HCT116 (cell line): Measurements from ENCODE around the gene TATDN2. TPM values are rescaled to one million over a fixed set of nuclear protein-coding genes. Genes with fewer than 3 reads are reported as not detected.

ENCODE experiments used
- ATAC-seq: fragments of 200-7000 bp; cut with Tn5 transposase; 2 replicates; pipeline ENCODE4 v1.9.1; 2020; ENCODE audit warnings: mild to moderate bottlenecking, moderate library complexity
- BruUV-seq: library from RNA; stranded (reverse); fragments of 400-500 nt; replicated peaks from 2 replicates; lab custom pipeline; 2021; lab: Mats Ljungman, UMichigan
- CTCF ChIA-PET: fragments of 300-600 bp; sonication (Branson Sonifier 250); formaldehyde crosslinking; loops from one replicate; lab custom pipeline; 2021; ENCODE audit warnings: antibody characterized with exemption; lab: Charles Lee
- POLR2A ChIA-PET: fragments of 300-600, 350-600 bp; sonication (Branson Sonifier 250); formaldehyde crosslinking; loops from one replicate; lab custom pipeline; 2021; ENCODE audit warnings: antibody characterized with exemption; lab: Charles Lee
- RAD21 ChIA-PET, 2 experiments: fragments of 300-600 bp; sonication (Branson Sonifier 250); formaldehyde crosslinking; loops; one replicate each; lab custom pipeline; 2023; ENCODE audit warnings: low total read pairs in 2 of 2; ENCODE audit not compliant: uncharacterized antibody in 2 of 2, unreplicated experiment in 2 of 2, low non-redundant PET in 1 of 2; lab: Charles Lee
- DNase-seq: peaks from one replicate; pipeline ENCODE4 v3.0.0-alpha.2; 2010; ENCODE audit warnings: low read depth, low spot score
- H2AFZ ChIP-seq: fragments of 200-600 bp; shearing (Covaris generic), sonication (generic); 2 replicates; pipeline ENCODE4 v1.6.1; 2017; ENCODE audit warnings: low read depth, mixed run types, mixed read lengths, antibody characterized with exemption, low read length; ENCODE audit not compliant: poor library complexity, severe bottlenecking
- H3K27ac ChIP-seq: 2 replicates; pipeline ENCODE4 v1.5.1; 2012; ENCODE audit warnings: low read depth, low read length
- H3K27me3 ChIP-seq: fragments of 200-600 bp; sonication (generic); 2 replicates; pipeline ENCODE4 v1.6.1; 2016; ENCODE audit warnings: mixed run types, low read length, mixed read lengths; ENCODE audit not compliant: insufficient read depth
- H3K36me3 ChIP-seq, 2 experiments: fragments of 200-500 bp in 1 of 2; fragments of 200-600 bp in 1 of 2; sonication (Bioruptor generic) in 1 of 2; sonication (generic) in 1 of 2; 2 replicates each; pipeline versions ENCODE4 v1.5.1 to v1.6.1; 2014 to 2016; ENCODE audit warnings: low read length in 2 of 2, inconsistent platforms in 1 of 2, mixed read lengths in 1 of 2, mixed run types in 1 of 2; ENCODE audit not compliant: insufficient read depth in 2 of 2, control insufficient read depth in 1 of 2
- H3K4me1 ChIP-seq, 2 experiments: fragments of 200-600 bp in 1 of 2; sonication (generic) in 1 of 2; 2 replicates each; pipeline versions ENCODE4 v1.5.1 to v1.6.1; 2012 to 2017; ENCODE audit warnings: low read length in 2 of 2, inconsistent platforms in 1 of 2, mild to moderate bottlenecking in 1 of 2, mixed read lengths in 1 of 2, mixed run types in 1 of 2, moderate library complexity in 1 of 2; ENCODE audit not compliant: insufficient read depth in 2 of 2, control insufficient read depth in 1 of 2
- H3K4me2 ChIP-seq: fragments of 200-600 bp; sonication (generic); 2 replicates; pipeline ENCODE4 v1.6.1; 2017; ENCODE audit warnings: mixed run types, low read length, mixed read lengths
- H3K4me3 ChIP-seq, 2 experiments: fragments of 200-600 bp in 1 of 2; sonication (generic) in 1 of 2; replicated peaks in 1 of 2; 2 replicates each; pipeline ENCODE4 v1.5.1; 2011 to 2016; ENCODE audit warnings: low read length in 2 of 2, control low read depth in 1 of 2, low read depth in 1 of 2, mild to moderate bottlenecking in 1 of 2, mixed read lengths in 1 of 2, mixed run types in 1 of 2
- H3K79me2 ChIP-seq: fragments of 200-600 bp; sonication (generic); 2 replicates; pipeline ENCODE4 v1.6.1; 2017; ENCODE audit warnings: mild to moderate bottlenecking, mixed run types, low read length, moderate library complexity, mixed read lengths; ENCODE audit not compliant: insufficient read depth
- H3K9ac ChIP-seq: fragments of 200-600 bp; sonication (generic); 2 replicates; pipeline ENCODE4 v1.6.1; 2016; ENCODE audit warnings: low read length, mixed read lengths
- H3K9me2 ChIP-seq: fragments of 200-600 bp; sonication (generic), shearing (Covaris generic); 2 replicates; pipeline ENCODE4 v1.6.1; 2017; ENCODE audit warnings: mixed run types, mild to moderate bottlenecking, moderate library complexity; ENCODE audit not compliant: insufficient read depth
- H3K9me3 ChIP-seq, 2 experiments: fragments of 200-500 bp in 1 of 2; fragments of 200-600 bp in 1 of 2; sonication (Bioruptor generic) in 1 of 2; sonication (generic) in 1 of 2; 2 replicates each; pipeline ENCODE4 v1.6.1; 2014 to 2017; ENCODE audit warnings: low read length in 2 of 2, mixed read lengths in 2 of 2, inconsistent platforms in 1 of 2, low read depth in 1 of 2, mild to moderate bottlenecking in 1 of 2, mixed run types in 1 of 2, moderate library complexity in 1 of 2; ENCODE audit not compliant: control insufficient read depth in 1 of 2, insufficient read depth in 1 of 2
- H4K20me1 ChIP-seq: fragments of 200-600 bp; sonication (generic), shearing (Covaris generic); 2 replicates; pipeline ENCODE4 v1.6.1; 2017; ENCODE audit warnings: mixed run types, mild to moderate bottlenecking, moderate library complexity; ENCODE audit not compliant: insufficient read depth
- ATF3 ChIP-seq: IDR thresholded peaks from 2 replicates; pipeline ENCODE4 v1.6.1; 2012
- CBX3 ChIP-seq: IDR thresholded peaks from 2 replicates; pipeline ENCODE4 v1.6.1; 2012; ENCODE audit warnings: low read depth
- CEBPB ChIP-seq: IDR thresholded peaks from 2 replicates; pipeline ENCODE4 v1.6.1; 2012; ENCODE audit warnings: low read depth
- CTCF ChIP-seq, 3 experiments: fragments of 200-600 bp in 1 of 3; sonication (generic) in 1 of 3; IDR thresholded peaks in 2 of 3; conservative IDR thresholded peaks in 1 of 3; 2 replicates each; pipeline ENCODE4 v1.5.1; 2012 to 2017; ENCODE audit warnings: low read depth in 2 of 3, low read length in 2 of 3, antibody characterized with exemption in 1 of 3, borderline replicate concordance in 1 of 3, control low read depth in 1 of 3, mild to moderate bottlenecking in 1 of 3, mixed read lengths in 1 of 3, mixed run types in 1 of 3, moderate library complexity in 1 of 3; ENCODE audit not compliant: insufficient read depth in 1 of 3
- EGR1 ChIP-seq: IDR thresholded peaks from 2 replicates; pipeline ENCODE4 v1.6.1; 2012; ENCODE audit warnings: low read depth
- EZH2phosphoT487 ChIP-seq: fragments of 200-600 bp; IDR thresholded peaks from 2 replicates; pipeline ENCODE4 v1.6.1; 2018; ENCODE audit warnings: antibody characterized with exemption, borderline replicate concordance
- FOSL1 ChIP-seq: IDR thresholded peaks from 2 replicates; pipeline ENCODE4 v1.6.1; 2012; ENCODE audit warnings: low read depth
- JUND ChIP-seq: IDR thresholded peaks from 2 replicates; pipeline ENCODE4 v1.6.1; 2012
- MAX ChIP-seq: IDR thresholded peaks from 2 replicates; pipeline ENCODE4 v1.6.1; 2012
- POLR2AphosphoS5 ChIP-seq: IDR thresholded peaks from 2 replicates; pipeline ENCODE4 v1.6.1; 2011; ENCODE audit warnings: mild to moderate bottlenecking, low read depth, low read length, moderate library complexity
- RAD21 ChIP-seq: IDR thresholded peaks from 2 replicates; pipeline ENCODE4 v1.6.1; 2012; ENCODE audit warnings: low read depth, mild to moderate bottlenecking
- SIN3A ChIP-seq: IDR thresholded peaks from 2 replicates; pipeline ENCODE4 v1.6.1; 2012; ENCODE audit warnings: low read depth
- SP1 ChIP-seq: IDR thresholded peaks from 2 replicates; pipeline ENCODE4 v1.6.1; 2012; ENCODE audit warnings: low read depth
- SRF ChIP-seq: IDR thresholded peaks from 2 replicates; pipeline ENCODE4 v1.6.1; 2012; ENCODE audit warnings: low read depth
- TCF7L2 ChIP-seq: IDR thresholded peaks from 2 replicates; pipeline ENCODE4 v1.7.0; 2011; ENCODE audit warnings: borderline replicate concordance, inconsistent platforms; ENCODE audit not compliant: insufficient read depth, insufficient read length; ENCODE audit errors: extremely low read depth
- YY1 ChIP-seq: IDR thresholded peaks from 2 replicates; pipeline ENCODE4 v1.6.1; 2011; ENCODE audit warnings: low read length, low read depth, moderate library complexity, mild to moderate bottlenecking; ENCODE audit not compliant: insufficient replicate concordance; ENCODE audit errors: extremely low read depth
- ZFX ChIP-seq: fragments of 450-650 bp; IDR thresholded peaks from 2 replicates; pipeline ENCODE4 v1.6.1; 2017
- ZNF274 ChIP-seq: fragments of 200-500 bp; sonication (Bioruptor generic); IDR thresholded peaks from 2 replicates; pipeline ENCODE4 v1.6.1; 2014; ENCODE audit warnings: mild to moderate bottlenecking, low read depth, low read length, inconsistent platforms
- intact Hi-C: fragments of 100-400 bp; cut with micrococcal nuclease; formaldehyde crosslinking; loops from 2 replicates; pipeline ENCODE4 v1.10.0; 2022
- total RNA-seq: library from RNA; stranded (reverse); gene quantifications from one replicate; pipeline ENCODE4 v1.2.1, GENCODE V29; 2021; ENCODE audit not compliant: unreplicated experiment

The TATDN2 gene
- total RNA-seq, 1 experiment from 2014 or later: 26.8 TPM

GRCh38 chr3:10217359-10217758 lies 30.9 kb upstream of the TATDN2 start:
- no peaks in the 10 kb centered on the region for H3K27me3 ChIP-seq
- TF ChIP-seq POLR2AphosphoS5 (no peak), ZFX (no peak), CEBPB (no peak), SP1 (no peak), SIN3A (no peak), MAX (no peak), FOSL1 (no peak), RAD21 (no peak), SRF (no peak)
- H3K9me3 ChIP-seq: no peaks in the 10 kb centered on the region
- DNase-seq: no peak
- no peak overlapping the region for H3K4me3 ChIP-seq
- H3K79me2 ChIP-seq: no peaks in the 10 kb centered on the region
- ChIA-PET RAD21 (no interaction called here), POLR2A (no interaction called here), CTCF (no interaction called here)
- no TSS peak for BruUV-seq
- no peak overlapping the region for H3K9ac ChIP-seq
- intact Hi-C loops: no loop called here
- no peaks in the 10 kb centered on the region for H4K20me1 ChIP-seq
- ATAC-seq: no peak
- no peak overlapping the region for H3K4me2 ChIP-seq
- peaks cover 27 to 28% of the 10 kb centered on the region in 2 experiments for H3K4me1 ChIP-seq
- no peaks in the 10 kb centered on the region for H3K9me2 ChIP-seq
- no peak overlapping the region for H2AFZ ChIP-seq
- H3K36me3 ChIP-seq: no peaks in the 10 kb centered on the region
- H3K27ac ChIP-seq: no peak overlapping the region

GRCh38 chr3:10219737-10220136 lies 28.5 kb upstream of the TATDN2 start:
- ATAC-seq (no peak), DNase-seq (no peak)
- Histone ChIP-seq H3K79me2 (no peaks in the 10 kb centered on the region), H3K9me3 (no peaks in the 10 kb centered on the region), H3K4me1 (peaks cover 35 to 42% of the 10 kb centered on the region in 2 experiments), H3K9me2 (no peaks in the 10 kb centered on the region), H4K20me1 (no peaks in the 10 kb centered on the region), H3K4me2 (peak overlapping the region; percentile 38; the same call in 1 of the 2 replicates), H2AFZ (no peak overlapping the region), H3K36me3 (no peaks in the 10 kb centered on the region), H3K9ac (no peak overlapping the region), H3K4me3 (no peak overlapping the region), H3K27ac (peak overlapping the region; percentile 5; the same call in 1 of the 2 replicates)
- intact Hi-C loops: loop anchor here (10.0 kb wide), 3 partner anchors 105 to 275 kb away; partner anchors contain the start of genes BRK1 and EMC3
- CTCF ChIA-PET: no interaction called here
- TF ChIP-seq SP1: no peak
- TF ChIP-seq CBX3: no peak
- no peak for TF ChIP-seq ATF3
- no peak for TF ChIP-seq CTCF (IDR thresholded peaks at IDR 0.05 in 2 of 3, conservative IDR thresholded peaks at IDR 0.05 in 1 of 3; ENCODE audit: borderline replicate concordance in 1 of 3, insufficient read depth in 1 of 3, low read depth in 2 of 3, low read length in 2 of 3)
- TF ChIP-seq ZNF274: no peak
- no peak for TF ChIP-seq FOSL1
- TF ChIP-seq EZH2phosphoT487: no peak
- no peak for TF ChIP-seq JUND
- no peak for TF ChIP-seq EGR1
- TF ChIP-seq TCF7L2: no peak
- TF ChIP-seq YY1: no peak
- TF ChIP-seq ZFX: no peak
- no peak for TF ChIP-seq SRF
- TF ChIP-seq, all 23 proteins: peak for 0
- RAD21 ChIA-PET: no interaction called here
- no TSS peak for BruUV-seq
- no peaks in the 10 kb centered on the region for H3K27me3 ChIP-seq
- POLR2A ChIA-PET: no interaction called here
